Erythroblast (primary cell): ENCODE measurements around the gene LIF.

ENCODE experiments used
- GATA1 ChIP-seq: IDR thresholded peaks from 2 replicates; pipeline ENCODE4 v1.6.1; 2011; ENCODE audit warnings: low read depth, mild to moderate bottlenecking, control low read depth, low read length, moderate library complexity
- POLR2A ChIP-seq: IDR thresholded peaks from 2 replicates; pipeline ENCODE4 v1.6.1; 2011; ENCODE audit warnings: mild to moderate bottlenecking, low read length

GRCh38 chr22:30270832-30271231 is 24.3 kb upstream of the LIF start:
- TF ChIP-seq POLR2A: no peak
- TF ChIP-seq GATA1: no peak
